ENCODE measurements around the gene KCNIP1.

KCNIP1 gene

DNA sequence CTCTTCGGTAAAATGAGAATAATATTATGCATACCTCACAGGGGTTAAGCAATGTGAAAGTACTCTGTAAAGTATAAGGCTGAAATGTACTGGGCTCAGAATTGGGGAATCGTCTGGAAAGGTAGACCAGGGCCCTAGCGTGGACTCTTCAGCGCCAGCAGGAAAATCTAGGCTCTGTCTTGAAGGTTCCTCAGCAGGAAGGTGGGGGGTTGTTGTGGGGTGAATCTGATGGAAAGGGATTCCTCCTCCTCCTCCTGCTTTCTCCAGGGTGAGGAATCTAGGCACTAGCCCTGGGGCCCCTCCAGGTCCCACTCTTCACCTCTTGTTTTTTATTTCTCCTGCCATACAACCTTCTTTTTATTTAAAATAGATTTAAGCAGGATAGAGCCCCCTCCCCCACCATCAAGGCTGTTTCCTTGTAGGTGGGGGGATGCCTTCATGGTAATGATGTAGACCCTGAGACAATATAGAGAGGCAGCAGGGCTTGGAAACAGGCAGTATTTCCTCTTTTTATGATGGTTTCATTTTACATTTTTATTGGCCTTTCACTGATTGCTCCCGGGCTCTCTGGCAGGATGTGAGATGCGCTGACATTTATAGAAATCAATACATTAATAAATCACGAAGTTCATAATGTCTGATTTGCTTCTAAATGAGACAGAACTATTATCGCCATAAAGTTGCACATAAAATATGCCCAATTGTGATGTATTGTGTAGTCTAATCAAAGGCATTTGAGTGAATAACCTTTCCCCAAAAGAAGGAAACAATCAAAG is 200.8 kb downstream of the KCNIP1 start:
- H3K4me1 Mint-ChIP-seq (ENCODE audit: low read depth), result no peaks in the 10 kb centered on the region
- intact Hi-C loops (cut with micrococcal nuclease), result no loop called here
- peaks cover 3% of the 10 kb centered on the region for H3K9me3 Mint-ChIP-seq
- no peak overlapping the region for H3K27ac Mint-ChIP-seq
- peaks cover 22% of the 10 kb centered on the region for H3K27me3 Mint-ChIP-seq
- H3K36me3 Mint-ChIP-seq (ENCODE audit: low read depth), result no peaks in the 10 kb centered on the region
- no peak overlapping the region for H3K4me3 Mint-ChIP-seq

DNA sequence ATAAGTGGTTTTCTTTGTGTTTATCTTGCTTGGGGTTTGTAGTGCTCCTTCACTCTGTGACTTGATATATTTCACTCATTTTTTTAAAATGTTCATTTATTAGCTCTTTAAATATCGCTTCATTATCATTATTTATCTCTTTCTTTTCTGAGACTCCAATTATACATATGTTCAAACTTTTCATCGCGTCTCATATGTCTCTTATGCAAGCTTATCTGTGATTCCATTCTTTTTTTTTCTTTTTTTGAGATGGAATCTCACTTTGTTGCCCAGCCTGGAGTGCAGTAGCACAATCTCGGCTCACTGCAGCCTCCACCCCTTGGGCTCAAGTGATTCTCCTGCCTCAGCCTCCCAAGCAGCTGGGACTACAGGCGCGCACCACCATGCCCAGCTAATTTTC is 205.8 kb downstream of the KCNIP1 start:
- peaks cover 8% of the 10 kb centered on the region for H3K9me3 Mint-ChIP-seq
- H3K27me3 Mint-ChIP-seq, result peaks cover 22% of the 10 kb centered on the region
- no peaks in the 10 kb centered on the region for H3K4me1 Mint-ChIP-seq (ENCODE audit: low read depth)
- H3K36me3 Mint-ChIP-seq (ENCODE audit: low read depth), result no peaks in the 10 kb centered on the region
- no peak overlapping the region for H3K4me3 Mint-ChIP-seq
- intact Hi-C loops (cut with micrococcal nuclease), result no loop called here
- no peak overlapping the region for H3K27ac Mint-ChIP-seq

GRCh38 chr5:170711300-170711699 is 207.5 kb downstream of the KCNIP1 start:
- no peak overlapping the region for H3K27ac Mint-ChIP-seq
- H3K4me1 Mint-ChIP-seq (ENCODE audit: low read depth), result no peaks in the 10 kb centered on the region
- H3K4me3 Mint-ChIP-seq, result no peak overlapping the region
- peaks cover 27% of the 10 kb centered on the region for H3K27me3 Mint-ChIP-seq
- H3K36me3 Mint-ChIP-seq (ENCODE audit: low read depth), result no peaks in the 10 kb centered on the region
- intact Hi-C loops (cut with micrococcal nuclease), result no loop called here
- H3K9me3 Mint-ChIP-seq, result peaks cover 8% of the 10 kb centered on the region

DNA sequence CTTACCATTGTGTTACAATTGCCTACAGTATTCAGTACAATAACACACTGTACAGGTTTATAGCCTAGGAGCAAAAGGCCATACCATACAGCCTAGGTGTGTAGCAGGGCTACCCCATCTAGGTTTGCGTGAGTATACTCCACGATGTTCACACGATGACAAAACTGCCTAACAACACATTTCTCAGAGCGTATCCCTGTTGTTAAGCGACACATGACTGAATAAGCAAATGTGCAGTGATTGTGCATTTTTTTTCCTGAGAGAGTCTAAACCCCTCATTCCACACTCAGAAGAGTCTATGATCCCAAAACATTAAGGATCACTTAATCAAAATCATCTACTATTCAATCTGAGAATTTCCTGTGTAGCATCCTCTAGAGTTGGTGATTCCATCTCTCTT is 211.3 kb downstream of the KCNIP1 start:
- no peak overlapping the region for H3K4me3 Mint-ChIP-seq
- H3K27me3 Mint-ChIP-seq, result peaks cover 21% of the 10 kb centered on the region
- H3K36me3 Mint-ChIP-seq (ENCODE audit: low read depth), result no peaks in the 10 kb centered on the region
- intact Hi-C loops (cut with micrococcal nuclease), result no loop called here
- no peaks in the 10 kb centered on the region for H3K4me1 Mint-ChIP-seq (ENCODE audit: low read depth)
- H3K9me3 Mint-ChIP-seq, result no peaks in the 10 kb centered on the region
- no peak overlapping the region for H3K27ac Mint-ChIP-seq

DNA sequence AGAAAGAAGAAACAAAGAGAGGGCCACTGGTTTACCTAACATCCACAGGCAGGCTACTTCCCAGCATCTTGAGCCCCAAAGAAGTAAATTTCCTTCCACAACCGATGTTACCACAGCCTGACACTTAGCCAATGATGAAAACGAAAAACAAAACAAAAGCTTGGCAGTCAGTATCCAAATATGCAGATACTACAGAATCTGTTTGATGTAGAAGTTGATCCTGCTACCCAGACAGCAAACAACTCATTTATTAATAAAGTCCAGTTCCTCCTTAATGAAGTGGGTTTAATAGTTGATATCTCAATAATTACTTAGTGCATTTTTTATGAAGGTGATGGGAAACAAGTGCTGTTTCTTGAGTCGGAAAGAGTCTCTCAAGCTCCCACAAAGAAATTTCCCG is 212.6 kb downstream of the KCNIP1 start:
- Mint-ChIP-seq H3K36me3 (ENCODE audit: low read depth) (no peaks in the 10 kb centered on the region), H3K9me3 (no peaks in the 10 kb centered on the region), H3K4me1 (ENCODE audit: low read depth) (no peaks in the 10 kb centered on the region), H3K4me3 (no peak overlapping the region), H3K27ac (no peak overlapping the region), H3K27me3 (peaks cover 21% of the 10 kb centered on the region)
- intact Hi-C loops (cut with micrococcal nuclease), result no loop called here

GRCh38 chr5:170719551-170719950 is 215.7 kb downstream of the KCNIP1 start:
- Mint-ChIP-seq H3K9me3 (no peaks in the 10 kb centered on the region), H3K36me3 (ENCODE audit: low read depth) (no peaks in the 10 kb centered on the region), H3K27ac (no peak overlapping the region), H3K4me1 (ENCODE audit: low read depth) (no peaks in the 10 kb centered on the region), H3K4me3 (no peak overlapping the region), H3K27me3 (peaks cover 27% of the 10 kb centered on the region)
- intact Hi-C loops (cut with micrococcal nuclease), result no loop called here

DNA sequence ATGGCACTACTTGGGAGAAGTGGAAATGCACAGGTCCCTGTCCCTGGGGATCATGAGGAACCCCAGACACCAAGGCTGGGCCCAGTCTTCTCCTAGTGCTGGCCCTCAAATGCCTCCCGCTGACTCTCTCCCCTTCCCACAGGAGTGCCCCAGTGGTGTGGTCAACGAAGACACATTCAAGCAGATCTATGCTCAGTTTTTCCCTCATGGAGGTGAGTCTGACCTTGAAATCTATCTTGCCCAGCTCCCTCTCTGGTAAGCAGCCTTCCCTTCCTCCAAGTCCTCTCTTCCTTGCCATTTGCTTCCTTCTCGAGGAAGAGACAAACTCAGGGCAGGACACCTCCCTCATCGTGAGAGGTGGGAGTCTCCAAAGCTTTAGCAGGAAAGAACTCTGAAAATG is 216.4 kb downstream of the KCNIP1 start:
- Mint-ChIP-seq H3K4me1 (ENCODE audit: low read depth) (no peaks in the 10 kb centered on the region), H3K4me3 (no peak overlapping the region), H3K27ac (no peak overlapping the region), H3K36me3 (ENCODE audit: low read depth) (no peaks in the 10 kb centered on the region), H3K9me3 (no peaks in the 10 kb centered on the region), H3K27me3 (peaks cover 27% of the 10 kb centered on the region)
- intact Hi-C loops (cut with micrococcal nuclease), result no loop called here

DNA sequence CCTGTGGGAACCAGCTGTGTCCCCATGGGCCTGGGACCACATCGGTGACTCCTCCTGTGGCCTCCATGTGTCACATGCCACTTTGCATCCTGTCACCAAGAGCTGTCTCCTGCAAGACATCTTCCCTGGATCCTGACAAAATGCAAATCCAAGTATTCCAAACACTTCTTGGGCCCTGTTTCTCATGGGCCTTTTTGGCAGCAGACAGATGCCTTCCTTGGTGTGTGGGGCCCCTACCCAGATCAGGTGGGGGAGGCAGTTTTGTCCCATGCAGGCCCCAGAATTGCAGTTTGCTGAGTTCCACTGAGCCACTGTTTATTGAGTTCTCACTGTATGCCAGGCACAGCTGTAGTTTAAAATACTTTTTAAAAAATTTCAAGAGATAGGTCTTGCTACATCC is 217.2 kb downstream of the KCNIP1 start:
- peaks cover 27% of the 10 kb centered on the region for H3K27me3 Mint-ChIP-seq
- intact Hi-C loops (cut with micrococcal nuclease), result no loop called here
- no peaks in the 10 kb centered on the region for H3K4me1 Mint-ChIP-seq (ENCODE audit: low read depth)
- H3K36me3 Mint-ChIP-seq (ENCODE audit: low read depth), result no peaks in the 10 kb centered on the region
- H3K27ac Mint-ChIP-seq, result no peak overlapping the region
- no peaks in the 10 kb centered on the region for H3K9me3 Mint-ChIP-seq
- H3K4me3 Mint-ChIP-seq, result no peak overlapping the region

DNA sequence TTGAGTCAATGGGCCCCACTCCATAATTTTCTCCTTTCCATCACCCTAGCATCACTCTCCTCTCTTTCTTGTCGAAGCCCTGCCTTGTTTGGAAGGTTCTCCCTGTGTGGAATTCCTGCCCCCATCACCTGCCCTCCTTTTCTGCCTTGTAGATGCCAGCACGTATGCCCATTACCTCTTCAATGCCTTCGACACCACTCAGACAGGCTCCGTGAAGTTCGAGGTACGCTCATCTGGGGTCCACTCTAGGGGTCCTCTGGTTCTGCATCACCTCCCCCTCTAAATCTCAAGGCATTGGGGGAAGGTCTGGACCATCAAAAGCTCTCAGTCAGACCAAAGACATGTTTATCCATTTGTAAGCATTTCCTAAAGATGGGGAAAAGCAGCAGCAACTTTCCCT is 217.9 kb downstream of the KCNIP1 start:
- Mint-ChIP-seq H3K4me3 (no peak overlapping the region), H3K4me1 (ENCODE audit: low read depth) (no peaks in the 10 kb centered on the region), H3K36me3 (ENCODE audit: low read depth) (no peaks in the 10 kb centered on the region), H3K9me3 (no peaks in the 10 kb centered on the region), H3K27ac (no peak overlapping the region), H3K27me3 (peaks cover 26% of the 10 kb centered on the region)
- intact Hi-C loops (cut with micrococcal nuclease), result no loop called here

GRCh38 chr5:170722316-170722715 is 218.5 kb downstream of the KCNIP1 start:
- H3K36me3 Mint-ChIP-seq (ENCODE audit: low read depth), result no peaks in the 10 kb centered on the region
- no peaks in the 10 kb centered on the region for H3K9me3 Mint-ChIP-seq
- no peaks in the 10 kb centered on the region for H3K4me1 Mint-ChIP-seq (ENCODE audit: low read depth)
- intact Hi-C loops (cut with micrococcal nuclease), result no loop called here
- peaks cover 30% of the 10 kb centered on the region for H3K27me3 Mint-ChIP-seq
- no peak overlapping the region for H3K4me3 Mint-ChIP-seq
- H3K27ac Mint-ChIP-seq, result no peak overlapping the region

DNA sequence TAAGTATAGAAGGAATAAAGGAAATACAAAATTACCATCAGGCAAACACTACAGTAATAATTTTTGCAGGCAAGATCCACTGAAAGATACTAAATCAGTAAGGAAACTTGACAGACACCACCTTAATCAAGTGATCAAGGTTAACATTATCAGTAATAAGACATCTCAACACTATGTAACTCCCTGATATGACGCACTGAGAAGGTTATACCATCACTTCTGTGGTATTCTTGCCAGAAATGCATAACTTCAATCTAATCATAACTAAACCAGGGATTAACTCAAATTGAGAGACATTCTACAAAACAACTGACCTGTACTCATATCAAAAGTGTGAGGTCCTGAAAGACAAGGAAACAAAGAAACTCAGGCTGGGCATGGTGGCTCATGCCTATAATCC is 227.2 kb downstream of the KCNIP1 start:
- Mint-ChIP-seq H3K27ac (no peak overlapping the region), H3K27me3 (peaks cover 26% of the 10 kb centered on the region), H3K9me3 (peaks cover 17% of the 10 kb centered on the region), H3K4me1 (ENCODE audit: low read depth) (no peaks in the 10 kb centered on the region), H3K36me3 (ENCODE audit: low read depth) (no peaks in the 10 kb centered on the region), H3K4me3 (no peak overlapping the region)
- intact Hi-C loops (cut with micrococcal nuclease), result no loop called here

DNA sequence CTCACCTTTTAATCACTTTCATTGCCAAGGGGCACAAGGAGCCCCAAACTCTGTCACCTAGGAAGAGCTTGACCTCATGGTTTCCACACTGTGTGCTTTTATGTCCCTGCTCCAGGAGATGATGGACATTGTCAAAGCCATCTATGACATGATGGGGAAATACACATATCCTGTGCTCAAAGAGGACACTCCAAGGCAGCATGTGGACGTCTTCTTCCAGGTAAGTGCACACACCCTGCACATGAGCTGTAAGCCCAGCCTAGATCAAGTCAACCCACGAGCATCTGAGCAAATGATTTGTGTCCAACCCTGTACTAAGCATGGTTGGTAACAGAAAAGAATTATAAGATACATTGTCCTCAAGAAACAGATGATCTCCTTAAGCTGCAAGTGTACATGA is 228.9 kb downstream of the KCNIP1 start:
- H3K4me3 Mint-ChIP-seq, result no peak overlapping the region

DNA sequence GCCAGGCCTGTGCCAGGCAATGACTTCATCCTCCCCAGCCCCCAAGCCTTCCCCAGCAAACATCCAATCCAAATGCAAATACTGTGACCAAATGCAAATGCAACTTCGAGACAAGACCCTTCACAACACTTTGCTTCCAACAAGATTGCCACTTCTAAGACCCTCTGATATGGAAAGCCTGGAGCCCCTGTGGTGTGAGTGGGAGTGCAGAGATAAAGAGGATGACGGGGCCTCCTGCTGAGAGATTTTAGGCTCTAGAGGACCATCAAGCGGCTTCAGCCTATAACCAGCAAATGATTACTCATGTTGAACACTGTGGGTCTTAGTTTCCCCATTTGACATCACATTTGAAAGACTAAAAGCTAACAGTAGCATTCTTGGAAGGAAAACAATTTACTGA is 233.1 kb downstream of the KCNIP1 start:
- Mint-ChIP-seq H3K27ac (no peak overlapping the region), H3K4me1 (ENCODE audit: low read depth) (no peaks in the 10 kb centered on the region), H3K27me3 (peaks cover 13% of the 10 kb centered on the region), H3K4me3 (no peak overlapping the region), H3K9me3 (peaks cover 18% of the 10 kb centered on the region), H3K36me3 (ENCODE audit: low read depth) (no peaks in the 10 kb centered on the region)
- intact Hi-C loops (cut with micrococcal nuclease), result no loop called here

More for the DNA sequence above, 228.9 kb downstream of the KCNIP1 start:
- Mint-ChIP-seq H3K9me3 (peaks cover 18% of the 10 kb centered on the region), H3K27me3 (peaks cover 18% of the 10 kb centered on the region), H3K36me3 (ENCODE audit: low read depth) (no peaks in the 10 kb centered on the region), H3K4me1 (ENCODE audit: low read depth) (no peaks in the 10 kb centered on the region), H3K27ac (no peak overlapping the region)
- intact Hi-C loops (cut with micrococcal nuclease), result no loop called here

DNA sequence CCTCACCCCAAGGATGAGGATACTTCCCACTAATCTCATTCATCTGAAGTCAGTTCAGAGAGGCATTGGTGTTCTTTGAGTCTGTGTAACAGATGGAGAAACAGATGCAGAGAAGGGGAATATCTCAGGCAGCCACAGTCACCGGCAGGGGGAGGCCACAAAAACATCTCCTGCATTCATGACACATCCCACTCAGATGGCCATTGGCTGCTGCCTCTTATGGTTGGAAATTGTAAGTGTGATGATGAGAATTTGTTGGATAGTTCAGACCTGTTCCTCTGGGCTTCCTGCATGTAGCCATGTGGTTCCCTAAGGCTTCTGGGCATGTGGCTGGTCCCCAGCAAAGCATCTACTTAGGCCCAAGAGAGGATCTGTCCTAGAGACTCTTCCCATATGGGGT is 233.8 kb downstream of the KCNIP1 start:
- Mint-ChIP-seq H3K27me3 (peaks cover 13% of the 10 kb centered on the region), H3K27ac (no peak overlapping the region), H3K4me1 (ENCODE audit: low read depth) (no peaks in the 10 kb centered on the region), H3K36me3 (ENCODE audit: low read depth) (no peaks in the 10 kb centered on the region), H3K4me3 (no peak overlapping the region), H3K9me3 (peaks cover 18% of the 10 kb centered on the region)
- intact Hi-C loops (cut with micrococcal nuclease), result no loop called here

- Mint-ChIP-seq H3K9me3 (peaks cover 18% of the 10 kb centered on the region), H3K36me3 (ENCODE audit: low read depth) (no peaks in the 10 kb centered on the region), H3K27ac (no peak overlapping the region), H3K4me1 (ENCODE audit: low read depth) (no peaks in the 10 kb centered on the region), H3K27me3 (peaks cover 15% of the 10 kb centered on the region), H3K4me3 (no peak overlapping the region)
- intact Hi-C loops (cut with micrococcal nuclease), result no loop called here
Measured at GRCh38 chr5:170738840-170739239, 235.0 kb downstream of the KCNIP1 start.

All from dendritic cell treated with granulocyte-macrophage colony-stimulating factor and Interleukin-4, amounts not matched to agents 40 ng/mL and 50 ng/mL, for 4 days (primary cell).